Measurements from ENCODE around the gene HMGCS2. TPM values are rescaled to one million over a fixed set of nuclear protein-coding genes. Genes with fewer than 3 reads are reported as not detected.
A peak's percentile ranks its signal among the peaks of the same experiment; 100 is the strongest.
"Not testable (repeated sequence)": the region's sequence is repeated elsewhere in the genome, so short reads cannot be mapped to it uniquely, and the experiment has no call there.

The HMGCS2 gene
- total RNA-seq, 1 donor from 2014 or later = not detected

- H3K36me3 Mint-ChIP-seq (ENCODE audit: low read depth) = peaks cover 23% of the 10 kb centered on the region
- DNase-seq (ENCODE audit: low spot score) = no peak
- peaks cover 16% of the 10 kb centered on the region for H3K27me3 Mint-ChIP-seq (ENCODE audit: low read depth)
- no peaks in the 10 kb centered on the region for H3K9me3 Mint-ChIP-seq
- intact Hi-C loops (cut with micrococcal nuclease) = loop anchor here (5.0 kb wide), 1 partner anchor 66 kb away; the partner anchor contains the start of gene ZNF697
- peak overlapping the region; percentile 74 for H3K27ac Mint-ChIP-seq
- H3K4me3 Mint-ChIP-seq (ENCODE audit: low read depth) = peak overlapping the region; percentile 86
- H3K4me1 Mint-ChIP-seq (ENCODE audit: low read depth) = peaks cover 42% of the 10 kb centered on the region
Observed at GRCh38 chr1:119713039-119713748, 55.5 kb downstream of the HMGCS2 start.

- Mint-ChIP-seq H3K27ac (peak overlapping the region; percentile 74), H3K27me3 (ENCODE audit: low read depth) (peaks cover 21% of the 10 kb centered on the region), H3K36me3 (ENCODE audit: low read depth) (peaks cover 20% of the 10 kb centered on the region), H3K4me3 (ENCODE audit: low read depth) (peak overlapping the region; percentile 91), H3K9me3 (no peaks in the 10 kb centered on the region), H3K4me1 (ENCODE audit: low read depth) (peaks cover 39% of the 10 kb centered on the region)
- intact Hi-C loops (cut with micrococcal nuclease) = loop anchor here (5.0 kb wide), 1 partner anchor 65 kb away; the partner anchor contains the start of gene ZNF697
- peak; percentile 28 for DNase-seq (ENCODE audit: low spot score)
Observed at GRCh38 chr1:119712342-119713038, 56.2 kb downstream of the HMGCS2 start.

- DNase-seq (ENCODE audit: low spot score) = peak; percentile 61
- H3K27me3 Mint-ChIP-seq (ENCODE audit: low read depth) = peaks cover 25% of the 10 kb centered on the region
- H3K27ac Mint-ChIP-seq = peak within 1 kb of the TSS; percentile 77
- H3K9me3 Mint-ChIP-seq = no peaks in the 10 kb centered on the region
- H3K36me3 Mint-ChIP-seq (ENCODE audit: low read depth) = peaks cover 19% of the 10 kb centered on the region
- intact Hi-C loops (cut with micrococcal nuclease) = loop anchor here (5.0 kb wide), 1 partner anchor 65 kb away; the partner anchor contains the start of gene ZNF697
- H3K4me3 Mint-ChIP-seq (ENCODE audit: low read depth) = peak within 1 kb of the TSS; percentile 91
- peaks cover 38% of the 10 kb centered on the region for H3K4me1 Mint-ChIP-seq (ENCODE audit: low read depth)
Observed at GRCh38 chr1:119711804-119712341, 56.8 kb downstream of the HMGCS2 start, which contains the start of gene PHGDH. Gene PHGDH, plus strand, starts transcription at chr1:119711934. Its CDS starts 89 bp downstream, at chr1:119712023.

GRCh38 chr1:119711356-119711803 lies 57.3 kb downstream of the HMGCS2 start:
- H3K27ac Mint-ChIP-seq = peak overlapping the region; percentile 77
- H3K36me3 Mint-ChIP-seq (ENCODE audit: low read depth) = peaks cover 19% of the 10 kb centered on the region
- not testable (repeated sequence) for H3K9me3 Mint-ChIP-seq; DNase-seq (ENCODE audit: low spot score)
- intact Hi-C loops (cut with micrococcal nuclease) = loop anchor here (5.0 kb wide), 1 partner anchor 64 kb away; the partner anchor contains the start of gene ZNF697
- peaks cover 25% of the 10 kb centered on the region for H3K27me3 Mint-ChIP-seq (ENCODE audit: low read depth)
- peaks cover 35% of the 10 kb centered on the region for H3K4me1 Mint-ChIP-seq (ENCODE audit: low read depth)
- peak overlapping the region; percentile 91 for H3K4me3 Mint-ChIP-seq (ENCODE audit: low read depth)

- H3K4me3 Mint-ChIP-seq (ENCODE audit: low read depth); H3K36me3 Mint-ChIP-seq (ENCODE audit: low read depth); H3K4me1 Mint-ChIP-seq (ENCODE audit: low read depth); intact Hi-C loops (cut with micrococcal nuclease); DNase-seq (ENCODE audit: low spot score); H3K27ac Mint-ChIP-seq: not testable (repeated sequence)
- Mint-ChIP-seq H3K9me3 (peaks cover 16% of the 10 kb centered on the region), H3K27me3 (ENCODE audit: low read depth) (peaks cover 33% of the 10 kb centered on the region)
Observed at GRCh38 chr1:119706599-119706998, 62.1 kb downstream of the HMGCS2 start.

- Mint-ChIP-seq H3K4me3 (ENCODE audit: low read depth) (no peak overlapping the region), H3K27ac (no peak overlapping the region), H3K9me3 (peaks cover 28% of the 10 kb centered on the region), H3K4me1 (ENCODE audit: low read depth) (no peaks in the 10 kb centered on the region), H3K27me3 (ENCODE audit: low read depth) (peaks cover 30% of the 10 kb centered on the region), H3K36me3 (ENCODE audit: low read depth) (no peaks in the 10 kb centered on the region)
- no peak for DNase-seq (ENCODE audit: low spot score)
- intact Hi-C loops (cut with micrococcal nuclease) = no loop called here
Observed at GRCh38 chr1:119703666-119704450, 64.8 kb downstream of the HMGCS2 start.

- H3K27me3 Mint-ChIP-seq (ENCODE audit: low read depth) = peaks cover 31% of the 10 kb centered on the region
- H3K4me1 Mint-ChIP-seq (ENCODE audit: low read depth) = no peaks in the 10 kb centered on the region
- peaks cover 28% of the 10 kb centered on the region for H3K9me3 Mint-ChIP-seq
- H3K36me3 Mint-ChIP-seq (ENCODE audit: low read depth) = no peaks in the 10 kb centered on the region
- H3K27ac Mint-ChIP-seq = no peak overlapping the region
- intact Hi-C loops (cut with micrococcal nuclease) = no loop called here
- no peak overlapping the region for H3K4me3 Mint-ChIP-seq (ENCODE audit: low read depth)
- no peak for DNase-seq (ENCODE audit: low spot score)
Observed at GRCh38 chr1:119702384-119702783, 66.3 kb downstream of the HMGCS2 start.

- DNase-seq (ENCODE audit: low spot score) = no peak
- Mint-ChIP-seq H3K27me3 (ENCODE audit: low read depth) (peaks cover 27% of the 10 kb centered on the region), H3K27ac (no peak overlapping the region), H3K9me3 (peaks cover 28% of the 10 kb centered on the region), H3K4me1 (ENCODE audit: low read depth) (no peaks in the 10 kb centered on the region), H3K36me3 (ENCODE audit: low read depth) (no peaks in the 10 kb centered on the region), H3K4me3 (ENCODE audit: low read depth) (no peak overlapping the region)
- intact Hi-C loops (cut with micrococcal nuclease) = no loop called here
Observed at GRCh38 chr1:119701659-119702058, 67.0 kb downstream of the HMGCS2 start.

GRCh38 chr1:119700326-119700725 lies 68.4 kb downstream of the HMGCS2 start:
- DNase-seq (ENCODE audit: low spot score) = no peak
- H3K4me1 Mint-ChIP-seq (ENCODE audit: low read depth) = no peaks in the 10 kb centered on the region
- intact Hi-C loops (cut with micrococcal nuclease) = no loop called here
- no peaks in the 10 kb centered on the region for H3K36me3 Mint-ChIP-seq (ENCODE audit: low read depth)
- peaks cover 31% of the 10 kb centered on the region for H3K27me3 Mint-ChIP-seq (ENCODE audit: low read depth)
- H3K4me3 Mint-ChIP-seq (ENCODE audit: low read depth) = no peak overlapping the region
- H3K27ac Mint-ChIP-seq = no peak overlapping the region
- H3K9me3 Mint-ChIP-seq = peaks cover 28% of the 10 kb centered on the region

Other genes starting within 250 kb of the HMGCS2 start
- gene ZNF697, start 120.6 kb downstream of the HMGCS2 start, total RNA-seq = 12.6 and 13.0 TPM in 2 replicates
- 58.7 and 61.6 TPM in 2 replicates for gene PHGDH, start 57.0 kb downstream of the HMGCS2 start, total RNA-seq
- gene REG4, start 42.6 kb upstream of the HMGCS2 start, total RNA-seq = 0.18 TPM in 1 of 2 replicates, not detected in the other
- not detected in 2 replicates for gene ADAM30, start 127.6 kb upstream of the HMGCS2 start, total RNA-seq

All from activated T-helper 2 cell treated with anti-CD3 and anti-CD28 coated beads, Interferon-gamma antibody, Interleukin-2, Interleukin-4, amounts not matched to agents 10 μg/mL and 5 μg/mL and 100 μg/mL, durations not matched to agents 14 hours and 24 hours and 36 hours (primary cell).